ENCODE measurements around the gene CANT1.

Gene CANT1

DNA sequence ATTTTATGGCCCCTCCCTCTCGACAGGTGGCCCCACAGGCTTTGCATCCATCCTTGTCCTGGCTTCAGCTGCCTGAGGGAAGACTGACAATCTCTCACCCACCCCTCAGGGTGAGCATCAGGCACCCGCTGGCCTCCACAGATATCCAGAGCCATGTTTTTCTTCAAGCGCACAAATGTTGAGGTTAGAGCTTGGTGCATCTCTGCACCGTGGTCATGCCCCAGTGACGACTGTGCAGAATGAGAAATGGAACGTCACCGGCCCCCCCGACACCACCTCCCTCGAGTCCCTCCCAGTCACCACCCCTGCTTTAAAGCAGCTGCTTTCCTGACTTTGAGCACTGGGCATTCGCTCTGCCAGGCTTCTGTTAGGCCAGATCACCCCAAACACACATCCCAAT lies 64.6 kb downstream of the CANT1 start:
- TF ChIP-seq, protein P1, sequence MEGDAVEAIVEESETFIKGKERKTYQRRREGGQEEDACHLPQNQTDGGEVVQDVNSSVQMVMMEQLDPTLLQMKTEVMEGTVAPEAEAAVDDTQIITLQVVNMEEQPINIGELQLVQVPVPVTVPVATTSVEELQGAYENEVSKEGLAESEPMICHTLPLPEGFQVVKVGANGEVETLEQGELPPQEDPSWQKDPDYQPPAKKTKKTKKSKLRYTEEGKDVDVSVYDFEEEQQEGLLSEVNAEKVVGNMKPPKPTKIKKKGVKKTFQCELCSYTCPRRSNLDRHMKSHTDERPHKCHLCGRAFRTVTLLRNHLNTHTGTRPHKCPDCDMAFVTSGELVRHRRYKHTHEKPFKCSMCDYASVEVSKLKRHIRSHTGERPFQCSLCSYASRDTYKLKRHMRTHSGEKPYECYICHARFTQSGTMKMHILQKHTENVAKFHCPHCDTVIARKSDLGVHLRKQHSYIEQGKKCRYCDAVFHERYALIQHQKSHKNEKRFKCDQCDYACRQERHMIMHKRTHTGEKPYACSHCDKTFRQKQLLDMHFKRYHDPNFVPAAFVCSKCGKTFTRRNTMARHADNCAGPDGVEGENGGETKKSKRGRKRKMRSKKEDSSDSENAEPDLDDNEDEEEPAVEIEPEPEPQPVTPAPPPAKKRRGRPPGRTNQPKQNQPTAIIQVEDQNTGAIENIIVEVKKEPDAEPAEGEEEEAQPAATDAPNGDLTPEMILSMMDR (IDR thresholded peaks at IDR 0.05; ENCODE audit: extremely low read depth, missing control alignments), result no peak
- no peak for DNase-seq (ENCODE audit: low spot score)

DNA sequence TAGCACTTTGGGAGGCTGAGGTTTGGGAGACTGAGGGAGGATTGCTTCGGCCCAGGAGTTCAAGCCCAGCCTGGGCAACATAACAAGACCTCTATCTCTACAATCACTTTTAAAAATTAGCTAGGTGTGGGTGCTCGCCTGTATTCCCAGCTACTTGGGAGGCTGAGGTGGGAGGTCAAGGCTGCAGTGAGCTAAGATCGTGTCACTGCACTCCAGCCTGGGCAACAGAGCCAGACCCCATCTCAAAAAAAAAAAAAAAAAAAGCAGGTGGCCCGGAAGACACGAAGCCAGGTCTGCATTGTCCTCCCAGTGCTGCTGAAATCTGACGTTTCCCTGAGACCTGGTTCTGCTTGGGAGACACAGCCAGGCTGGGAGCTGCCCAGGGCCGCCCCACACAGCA lies 65.5 kb downstream of the CANT1 start:
- TF ChIP-seq, protein P1 (IDR thresholded peaks at IDR 0.05; ENCODE audit: extremely low read depth, missing control alignments), result no peak
- no peak for DNase-seq (ENCODE audit: low spot score)

Measured in GM20000 (cell line).